ENCODE data around the gene SUPT7L. TPM values are rescaled to one million over a fixed set of nuclear protein-coding genes. Genes with fewer than 3 reads are reported as not detected.

SUPT7L gene
- polyA plus RNA-seq, 1 donor (not counting 4 experiments of a cell fraction or from before 2014, with no cell fraction given) = 39.8 TPM

DNA sequence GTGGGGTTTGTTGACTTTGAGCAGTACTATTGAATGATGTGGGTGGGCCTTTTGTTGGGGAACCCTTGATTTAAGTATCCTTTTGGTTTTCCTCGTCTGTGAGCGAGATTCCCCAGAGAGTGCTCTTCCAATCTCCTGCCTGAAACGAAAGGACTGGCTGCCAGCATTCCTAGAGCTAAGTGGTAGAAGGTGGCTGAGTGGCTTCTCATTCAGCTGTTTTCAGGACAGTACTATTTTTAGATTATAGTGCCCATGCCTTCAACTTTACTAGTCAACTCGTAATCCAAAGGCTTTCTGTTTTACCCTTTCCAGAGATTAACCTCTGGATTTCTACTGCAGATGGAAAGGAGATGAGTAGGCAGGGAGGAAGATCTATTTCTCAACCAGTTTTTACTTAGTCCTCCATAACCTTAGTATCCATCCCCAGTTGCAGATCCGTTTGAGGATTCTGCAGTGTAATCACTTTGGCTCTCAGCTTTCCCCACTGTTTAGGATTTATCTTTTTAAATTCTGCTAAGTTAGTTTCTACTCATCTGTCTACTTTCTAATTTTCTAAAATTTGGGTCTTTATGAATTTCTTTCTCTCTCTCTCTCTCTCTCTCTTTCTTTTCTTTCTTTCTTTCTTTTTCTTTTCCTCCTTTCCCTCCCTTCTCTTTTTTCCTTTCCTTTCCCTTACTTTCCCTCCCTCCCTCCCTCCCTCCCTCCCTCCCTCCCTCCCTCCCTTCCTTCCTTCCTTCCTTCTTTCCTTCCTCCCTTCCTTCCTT lies 9.5 kb upstream of the SUPT7L start:
- H3K4me1 ChIP-seq (ENCODE audit: control insufficient read depth, extremely low read depth, insufficient read depth, low read length) = no peaks in the 10 kb centered on the region
- dilution Hi-C loops (cut with MboI; ENCODE audit: extremely low pct_ligation_motif_present, low sequenced_read_pairs) = no loop called here
- FAIRE-seq (no peak), DNase-seq (ENCODE audit: low read depth, low spot score) (no peak)
- no peaks in the 10 kb centered on the region for H3K79me2 ChIP-seq (ENCODE audit: control insufficient read depth, insufficient read depth, low read length)
- no peaks in the 10 kb centered on the region for H3K9me1 ChIP-seq (ENCODE audit: control insufficient read depth, extremely low read depth, insufficient read depth, low read length)
- H2AFZ ChIP-seq (ENCODE audit: control insufficient read depth, low read length) = no peak overlapping the region
- TF ChIP-seq, protein P1, sequence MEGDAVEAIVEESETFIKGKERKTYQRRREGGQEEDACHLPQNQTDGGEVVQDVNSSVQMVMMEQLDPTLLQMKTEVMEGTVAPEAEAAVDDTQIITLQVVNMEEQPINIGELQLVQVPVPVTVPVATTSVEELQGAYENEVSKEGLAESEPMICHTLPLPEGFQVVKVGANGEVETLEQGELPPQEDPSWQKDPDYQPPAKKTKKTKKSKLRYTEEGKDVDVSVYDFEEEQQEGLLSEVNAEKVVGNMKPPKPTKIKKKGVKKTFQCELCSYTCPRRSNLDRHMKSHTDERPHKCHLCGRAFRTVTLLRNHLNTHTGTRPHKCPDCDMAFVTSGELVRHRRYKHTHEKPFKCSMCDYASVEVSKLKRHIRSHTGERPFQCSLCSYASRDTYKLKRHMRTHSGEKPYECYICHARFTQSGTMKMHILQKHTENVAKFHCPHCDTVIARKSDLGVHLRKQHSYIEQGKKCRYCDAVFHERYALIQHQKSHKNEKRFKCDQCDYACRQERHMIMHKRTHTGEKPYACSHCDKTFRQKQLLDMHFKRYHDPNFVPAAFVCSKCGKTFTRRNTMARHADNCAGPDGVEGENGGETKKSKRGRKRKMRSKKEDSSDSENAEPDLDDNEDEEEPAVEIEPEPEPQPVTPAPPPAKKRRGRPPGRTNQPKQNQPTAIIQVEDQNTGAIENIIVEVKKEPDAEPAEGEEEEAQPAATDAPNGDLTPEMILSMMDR (optimal IDR thresholded peaks at IDR 0.05 in 1 of 3, IDR thresholded peaks at IDR 0.05 in 1 of 3, conservative IDR thresholded peaks at IDR 0.05 in 1 of 3; ENCODE audit: extremely low read depth in 1 of 3, insufficient read depth in 2 of 3, low read length in 3 of 3) = no peak
- no peak for TF ChIP-seq EZH2 (IDR thresholded peaks at IDR 0.05; ENCODE audit: low read length)
- H3K36me3 ChIP-seq (ENCODE audit: control insufficient read depth in 2 of 2, extremely low read depth in 1 of 2, insufficient read depth in 2 of 2, low read length in 2 of 2) = peaks cover 8 to 22% of the 10 kb centered on the region in 2 experiments
- H3K4me3 ChIP-seq (ENCODE audit: control insufficient read depth in 2 of 3, extremely low read depth in 1 of 3, insufficient read depth in 2 of 3, low read depth in 1 of 3, low read length in 3 of 3) = no peak overlapping the region
- H3K9ac ChIP-seq (ENCODE audit: control insufficient read depth, extremely low read depth, insufficient read depth, low read length) = no peak overlapping the region
- no peaks in the 10 kb centered on the region for H3K27me3 ChIP-seq (ENCODE audit: control insufficient read depth, extremely low read depth, insufficient read depth, low read length)
- H3K27ac ChIP-seq (ENCODE audit: control insufficient read depth, insufficient read depth, low read length) = no peak overlapping the region
- H3K9me3 ChIP-seq (ENCODE audit: control insufficient read depth, low read depth, low read length) = no peaks in the 10 kb centered on the region
- no peaks in the 10 kb centered on the region for H4K20me1 ChIP-seq (ENCODE audit: control insufficient read depth, extremely low read depth, insufficient read depth, low read length)
- no peak overlapping the region for H3K4me2 ChIP-seq (ENCODE audit: control insufficient read depth, extremely low read depth, insufficient read depth, low read depth, low read length)

DNA sequence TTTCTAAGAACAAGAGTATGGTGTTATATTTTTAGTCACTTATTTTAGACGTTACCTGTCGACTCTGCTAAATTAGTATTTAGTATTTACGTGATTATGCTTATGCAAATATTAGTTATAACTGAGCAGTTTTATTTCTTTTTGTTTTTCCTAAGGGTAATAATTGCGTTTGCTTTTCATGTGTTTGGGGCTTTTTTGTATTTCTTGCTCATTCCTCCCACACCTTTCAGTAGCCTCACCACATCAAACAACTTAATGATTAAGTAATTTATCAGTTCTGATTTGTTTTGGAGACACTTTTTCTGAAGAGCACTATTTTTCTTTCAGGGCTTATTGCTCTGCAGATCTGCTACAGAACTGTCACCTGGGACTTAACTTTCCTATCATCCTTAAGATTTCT lies 7.8 kb upstream of the SUPT7L start:
- H3K4me3 ChIP-seq (ENCODE audit: control insufficient read depth in 2 of 3, extremely low read depth in 1 of 3, insufficient read depth in 2 of 3, low read depth in 1 of 3, low read length in 3 of 3) = no peak overlapping the region
- peaks cover 3% of the 10 kb centered on the region for H3K4me1 ChIP-seq (ENCODE audit: control insufficient read depth, extremely low read depth, insufficient read depth, low read length)
- no peaks in the 10 kb centered on the region for H3K79me2 ChIP-seq (ENCODE audit: control insufficient read depth, insufficient read depth, low read length)
- no peaks in the 10 kb centered on the region for H3K9me3 ChIP-seq (ENCODE audit: control insufficient read depth, low read depth, low read length)
- H3K27ac ChIP-seq (ENCODE audit: control insufficient read depth, insufficient read depth, low read length) = no peak overlapping the region
- no peak for DNase-seq (ENCODE audit: low read depth, low spot score)
- H3K4me2 ChIP-seq (ENCODE audit: control insufficient read depth, extremely low read depth, insufficient read depth, low read depth, low read length) = no peak overlapping the region
- H3K9ac ChIP-seq (ENCODE audit: control insufficient read depth, extremely low read depth, insufficient read depth, low read length) = no peak overlapping the region
- dilution Hi-C loops (cut with MboI; ENCODE audit: extremely low pct_ligation_motif_present, low sequenced_read_pairs) = no loop called here
- no peak overlapping the region for H2AFZ ChIP-seq (ENCODE audit: control insufficient read depth, low read length)
- H4K20me1 ChIP-seq (ENCODE audit: control insufficient read depth, extremely low read depth, insufficient read depth, low read length) = no peaks in the 10 kb centered on the region
- TF ChIP-seq, protein P1 (optimal IDR thresholded peaks at IDR 0.05 in 1 of 3, IDR thresholded peaks at IDR 0.05 in 1 of 3, conservative IDR thresholded peaks at IDR 0.05 in 1 of 3; ENCODE audit: extremely low read depth in 1 of 3, insufficient read depth in 2 of 3, low read length in 3 of 3) = no peak
- TF ChIP-seq EZH2 (IDR thresholded peaks at IDR 0.05; ENCODE audit: low read length) = no peak
- H3K9me1 ChIP-seq (ENCODE audit: control insufficient read depth, extremely low read depth, insufficient read depth, low read length) = no peaks in the 10 kb centered on the region
- FAIRE-seq = no peak
- no peaks in the 10 kb centered on the region for H3K27me3 ChIP-seq (ENCODE audit: control insufficient read depth, extremely low read depth, insufficient read depth, low read length)
- peaks cover 10 to 26% of the 10 kb centered on the region in 2 experiments for H3K36me3 ChIP-seq (ENCODE audit: control insufficient read depth in 2 of 2, extremely low read depth in 1 of 2, insufficient read depth in 2 of 2, low read length in 2 of 2)

Data from keratinocyte (primary cell).